ENCODE measurements around the gene SKI.

DNA sequence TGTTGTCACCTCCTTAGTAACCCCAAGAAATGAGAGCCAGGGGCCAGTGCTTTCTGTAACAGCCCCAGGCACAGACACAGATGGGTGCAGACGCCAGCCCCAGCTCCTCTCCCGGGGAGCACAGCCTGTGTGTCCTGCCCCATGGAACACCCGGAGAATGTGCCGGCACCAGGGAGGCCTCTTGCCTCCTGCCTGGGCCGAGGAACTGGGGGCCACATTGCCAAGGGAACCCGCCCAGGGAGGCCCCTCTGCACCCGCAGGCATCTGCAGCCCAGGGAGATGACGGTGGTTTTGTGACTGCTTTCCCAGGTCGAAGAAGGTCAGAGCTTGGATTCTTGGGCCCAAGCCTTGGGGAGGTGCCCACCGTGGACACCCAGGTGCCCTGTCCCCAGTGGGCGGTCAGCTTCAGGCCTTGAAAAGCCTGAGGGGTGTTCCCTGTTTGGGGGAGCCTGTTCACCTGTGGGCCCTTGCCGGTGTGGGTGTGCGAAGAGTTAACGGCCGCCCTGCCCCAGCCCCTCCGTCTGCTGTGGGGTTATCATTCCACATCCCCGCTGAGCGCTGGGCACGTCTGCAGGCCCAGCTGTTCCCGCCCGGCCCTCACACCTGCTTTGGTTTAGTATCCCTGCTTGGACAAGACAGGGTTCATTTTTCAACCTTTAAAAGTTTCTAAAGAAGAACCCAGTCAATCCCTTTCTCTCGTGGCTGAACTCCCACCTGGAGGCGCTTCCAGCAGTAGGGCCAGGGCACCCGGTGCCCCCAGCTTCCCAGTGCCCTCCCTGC, 100.7 kb downstream of the SKI start:
- TF ChIP-seq EZH2 (IDR thresholded peaks at IDR 0.05; ENCODE audit: low read depth, unreplicated experiment) (no peak), EZH2phosphoT487 (IDR thresholded peaks at IDR 0.05; ENCODE audit: unreplicated experiment) (no peak), STAT1 (IDR thresholded peaks at IDR 0.05; ENCODE audit: unreplicated experiment) (no peak), ZNF114 (CRISPR knock-in tag; IDR thresholded peaks at IDR 0.05) (no peak)
- TF ChIP-seq, protein P1, sequence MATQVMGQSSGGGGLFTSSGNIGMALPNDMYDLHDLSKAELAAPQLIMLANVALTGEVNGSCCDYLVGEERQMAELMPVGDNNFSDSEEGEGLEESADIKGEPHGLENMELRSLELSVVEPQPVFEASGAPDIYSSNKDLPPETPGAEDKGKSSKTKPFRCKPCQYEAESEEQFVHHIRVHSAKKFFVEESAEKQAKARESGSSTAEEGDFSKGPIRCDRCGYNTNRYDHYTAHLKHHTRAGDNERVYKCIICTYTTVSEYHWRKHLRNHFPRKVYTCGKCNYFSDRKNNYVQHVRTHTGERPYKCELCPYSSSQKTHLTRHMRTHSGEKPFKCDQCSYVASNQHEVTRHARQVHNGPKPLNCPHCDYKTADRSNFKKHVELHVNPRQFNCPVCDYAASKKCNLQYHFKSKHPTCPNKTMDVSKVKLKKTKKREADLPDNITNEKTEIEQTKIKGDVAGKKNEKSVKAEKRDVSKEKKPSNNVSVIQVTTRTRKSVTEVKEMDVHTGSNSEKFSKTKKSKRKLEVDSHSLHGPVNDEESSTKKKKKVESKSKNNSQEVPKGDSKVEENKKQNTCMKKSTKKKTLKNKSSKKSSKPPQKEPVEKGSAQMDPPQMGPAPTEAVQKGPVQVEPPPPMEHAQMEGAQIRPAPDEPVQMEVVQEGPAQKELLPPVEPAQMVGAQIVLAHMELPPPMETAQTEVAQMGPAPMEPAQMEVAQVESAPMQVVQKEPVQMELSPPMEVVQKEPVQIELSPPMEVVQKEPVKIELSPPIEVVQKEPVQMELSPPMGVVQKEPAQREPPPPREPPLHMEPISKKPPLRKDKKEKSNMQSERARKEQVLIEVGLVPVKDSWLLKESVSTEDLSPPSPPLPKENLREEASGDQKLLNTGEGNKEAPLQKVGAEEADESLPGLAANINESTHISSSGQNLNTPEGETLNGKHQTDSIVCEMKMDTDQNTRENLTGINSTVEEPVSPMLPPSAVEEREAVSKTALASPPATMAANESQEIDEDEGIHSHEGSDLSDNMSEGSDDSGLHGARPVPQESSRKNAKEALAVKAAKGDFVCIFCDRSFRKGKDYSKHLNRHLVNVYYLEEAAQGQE (IDR thresholded peaks at IDR 0.05; ENCODE audit: unreplicated experiment): no peak
- TF ChIP-seq, protein P2, sequence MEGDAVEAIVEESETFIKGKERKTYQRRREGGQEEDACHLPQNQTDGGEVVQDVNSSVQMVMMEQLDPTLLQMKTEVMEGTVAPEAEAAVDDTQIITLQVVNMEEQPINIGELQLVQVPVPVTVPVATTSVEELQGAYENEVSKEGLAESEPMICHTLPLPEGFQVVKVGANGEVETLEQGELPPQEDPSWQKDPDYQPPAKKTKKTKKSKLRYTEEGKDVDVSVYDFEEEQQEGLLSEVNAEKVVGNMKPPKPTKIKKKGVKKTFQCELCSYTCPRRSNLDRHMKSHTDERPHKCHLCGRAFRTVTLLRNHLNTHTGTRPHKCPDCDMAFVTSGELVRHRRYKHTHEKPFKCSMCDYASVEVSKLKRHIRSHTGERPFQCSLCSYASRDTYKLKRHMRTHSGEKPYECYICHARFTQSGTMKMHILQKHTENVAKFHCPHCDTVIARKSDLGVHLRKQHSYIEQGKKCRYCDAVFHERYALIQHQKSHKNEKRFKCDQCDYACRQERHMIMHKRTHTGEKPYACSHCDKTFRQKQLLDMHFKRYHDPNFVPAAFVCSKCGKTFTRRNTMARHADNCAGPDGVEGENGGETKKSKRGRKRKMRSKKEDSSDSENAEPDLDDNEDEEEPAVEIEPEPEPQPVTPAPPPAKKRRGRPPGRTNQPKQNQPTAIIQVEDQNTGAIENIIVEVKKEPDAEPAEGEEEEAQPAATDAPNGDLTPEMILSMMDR (conservative IDR thresholded peaks at IDR 0.05; ENCODE audit: low read depth in 2 of 2): no peak
- TF ChIP-seq, protein P3, sequence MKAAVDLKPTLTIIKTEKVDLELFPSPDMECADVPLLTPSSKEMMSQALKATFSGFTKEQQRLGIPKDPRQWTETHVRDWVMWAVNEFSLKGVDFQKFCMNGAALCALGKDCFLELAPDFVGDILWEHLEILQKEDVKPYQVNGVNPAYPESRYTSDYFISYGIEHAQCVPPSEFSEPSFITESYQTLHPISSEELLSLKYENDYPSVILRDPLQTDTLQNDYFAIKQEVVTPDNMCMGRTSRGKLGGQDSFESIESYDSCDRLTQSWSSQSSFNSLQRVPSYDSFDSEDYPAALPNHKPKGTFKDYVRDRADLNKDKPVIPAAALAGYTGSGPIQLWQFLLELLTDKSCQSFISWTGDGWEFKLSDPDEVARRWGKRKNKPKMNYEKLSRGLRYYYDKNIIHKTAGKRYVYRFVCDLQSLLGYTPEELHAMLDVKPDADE (IDR thresholded peaks at IDR 0.05): no peak

Measured in GM23338 (cell line).